Neural progenitor cell (in vitro differentiated cells): ENCODE measurements around the gene RASD2. TPM values are rescaled to one million over a fixed set of nuclear protein-coding genes. Genes with fewer than 3 reads are reported as not detected.
A peak's percentile ranks its signal among the peaks of the same experiment; 100 is the strongest.

Source experiments
- DNase-seq: peaks from one replicate; pipeline ENCODE4 v3.0.0-alpha.2; 2016; ENCODE audit warnings: low spot score
- H2AFZ ChIP-seq: fragments of 200-600 bp; sonication (generic); replicated peaks from 2 replicates; pipeline ENCODE4 v1.6.1; 2016; ENCODE audit warnings: antibody characterized with exemption
- H3F3A ChIP-seq: fragments of 200-600 bp; sonication (generic); 2 replicates; pipeline ENCODE4 v1.6.1; 2016; ENCODE audit warnings: antibody characterized with exemption, low read depth
- H3K27ac ChIP-seq: fragments of 200-600 bp; sonication (generic); 2 replicates; pipeline ENCODE4 v1.5.1; 2016; ENCODE audit warnings: mild to moderate bottlenecking
- H3K27me3 ChIP-seq: fragments of 200-600 bp; sonication (generic); 2 replicates; pipeline ENCODE4 v1.6.1; 2016; ENCODE audit warnings: mild to moderate bottlenecking, moderate library complexity
- H3K36me3 ChIP-seq: fragments of 200-600 bp; sonication (generic); 2 replicates; pipeline ENCODE4 v1.5.1; 2016
- H3K4me1 ChIP-seq: fragments of 200-600 bp; sonication (generic); 2 replicates; pipeline ENCODE4 v1.6.1; 2016; ENCODE audit warnings: mixed run types
- H3K4me2 ChIP-seq: fragments of 200-600 bp; sonication (generic); 2 replicates; pipeline ENCODE4 v1.6.1; 2016
- H3K4me3 ChIP-seq: fragments of 200-600 bp; sonication (generic); 2 replicates; pipeline ENCODE4 v1.5.1; 2016
- H3K79me2 ChIP-seq: fragments of 200-600 bp; sonication (generic); 2 replicates; pipeline ENCODE4 v1.6.1; 2016; ENCODE audit warnings: low read depth
- H3K9ac ChIP-seq: fragments of 200-600 bp; sonication (generic); 2 replicates; pipeline ENCODE4 v1.6.1; 2016
- H3K9me3 ChIP-seq: fragments of 200-600 bp; sonication (generic); 2 replicates; pipeline ENCODE4 v1.5.1; 2016; ENCODE audit warnings: low read depth
- H4K20me1 ChIP-seq: fragments of 200-600 bp; sonication (generic); 2 replicates; pipeline ENCODE4 v1.6.1; 2016; ENCODE audit warnings: low read depth
- H3K27ac Mint-ChIP-seq: 3 replicates; pipeline ENCODE4 v1.8.0; 2021; ENCODE audit warnings: mixed read lengths
- H3K27me3 Mint-ChIP-seq: 2 replicates; pipeline ENCODE4 v1.8.0; 2022; ENCODE audit warnings: low read depth, mild to moderate bottlenecking, inconsistent platforms, moderate library complexity, mixed read lengths; ENCODE audit not compliant: insufficient read depth
- H3K36me3 Mint-ChIP-seq: 3 replicates; pipeline ENCODE4 v1.8.0; 2021; ENCODE audit warnings: mixed read lengths
- H3K4me1 Mint-ChIP-seq: 3 replicates; pipeline ENCODE4 v1.8.0; 2021; ENCODE audit warnings: mixed read lengths
- H3K4me3 Mint-ChIP-seq: 3 replicates; pipeline ENCODE4 v1.8.0; 2021; ENCODE audit warnings: mild to moderate bottlenecking, moderate library complexity, mixed read lengths
- H3K9me3 Mint-ChIP-seq: 3 replicates; pipeline ENCODE4 v1.8.0; 2020; ENCODE audit warnings: mixed read lengths
- EZH2 ChIP-seq: fragments of 200-600 bp; sonication (generic); IDR thresholded peaks from 2 replicates; pipeline ENCODE4 v1.6.1; 2017; ENCODE audit warnings: antibody characterized with exemption, mild to moderate bottlenecking, moderate library complexity
- EZH2phosphoT487 ChIP-seq: fragments of 200-600 bp; sonication (generic); IDR thresholded peaks from 2 replicates; pipeline ENCODE4 v1.6.1; 2017; ENCODE audit warnings: antibody characterized with exemption
- total RNA-seq: library from RNA; depleted of rRNA; stranded (reverse); fragments of >200 nt; gene quantifications from 2 replicates; pipeline ENCODE4 v1.2.3, GENCODE V29; 2015; ENCODE audit warnings: low replicate concordance
- TF ChIP-seq, protein P1 (sequence below): fragments of 200-600 bp; sonication (generic); IDR thresholded peaks from 2 replicates; pipeline ENCODE4 v1.5.1; 2017; ENCODE audit warnings: antibody characterized with exemption, mild to moderate bottlenecking

Gene RASD2
- total RNA-seq, 1 donor from 2014 or later = 0.04 TPM

DNA sequence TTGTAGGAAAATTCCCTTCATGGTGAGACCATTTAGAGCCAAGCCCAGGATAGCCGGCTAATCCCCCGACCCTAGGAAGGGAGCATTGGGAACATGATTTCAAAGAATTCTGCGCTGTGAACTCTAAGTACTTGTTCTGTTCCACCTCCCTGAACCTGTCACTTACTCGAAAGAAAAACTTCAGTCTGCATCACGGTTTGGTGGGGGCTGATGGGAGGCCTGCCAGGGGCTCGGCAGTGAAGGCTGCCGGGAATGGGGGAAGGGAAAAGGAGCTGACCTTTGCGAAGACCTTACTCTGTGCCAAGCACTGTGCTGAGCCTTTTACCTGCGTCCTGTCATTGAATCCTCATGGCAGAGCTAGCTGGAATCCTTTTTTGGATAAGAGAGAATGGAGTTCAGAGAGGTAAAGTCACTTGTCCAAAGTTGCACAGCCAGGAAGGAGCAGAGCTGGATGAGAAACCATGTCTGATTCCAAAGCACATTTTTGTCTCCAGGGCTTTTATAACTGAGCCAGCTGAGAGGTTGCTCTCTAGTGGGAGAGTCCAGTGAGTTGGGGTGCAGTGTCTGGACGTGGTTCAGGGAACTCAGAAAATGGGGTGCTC, 15.4 kb downstream of the RASD2 start:
- peak overlapping the region; percentile 27 for H3K4me3 Mint-ChIP-seq
- H3F3A ChIP-seq = no peaks in the 10 kb centered on the region
- peak overlapping the region; percentile 60 for H3K27ac Mint-ChIP-seq
- no peaks in the 10 kb centered on the region for H3K9me3 ChIP-seq
- no peaks in the 10 kb centered on the region for H4K20me1 ChIP-seq
- H3K36me3 Mint-ChIP-seq = no peaks in the 10 kb centered on the region
- peaks cover 37% of the 10 kb centered on the region for H3K4me1 Mint-ChIP-seq
- no peaks in the 10 kb centered on the region for H3K79me2 ChIP-seq
- no peak for DNase-seq
- peaks cover 1% of the 10 kb centered on the region for H3K9me3 Mint-ChIP-seq
- peak overlapping the region; percentile 3 for H3K4me2 ChIP-seq
- no peaks in the 10 kb centered on the region for H3K36me3 ChIP-seq
- peaks cover 8% of the 10 kb centered on the region for H3K4me1 ChIP-seq
- H3K27ac ChIP-seq = no peak overlapping the region
- peaks cover 12% of the 10 kb centered on the region for H3K27me3 Mint-ChIP-seq
- H3K9ac ChIP-seq = no peak overlapping the region
- no peaks in the 10 kb centered on the region for H3K27me3 ChIP-seq
- H3K4me3 ChIP-seq = no peak overlapping the region
- TF ChIP-seq EZH2 (no peak), EZH2phosphoT487 (no peak)
- TF ChIP-seq, protein P1, sequence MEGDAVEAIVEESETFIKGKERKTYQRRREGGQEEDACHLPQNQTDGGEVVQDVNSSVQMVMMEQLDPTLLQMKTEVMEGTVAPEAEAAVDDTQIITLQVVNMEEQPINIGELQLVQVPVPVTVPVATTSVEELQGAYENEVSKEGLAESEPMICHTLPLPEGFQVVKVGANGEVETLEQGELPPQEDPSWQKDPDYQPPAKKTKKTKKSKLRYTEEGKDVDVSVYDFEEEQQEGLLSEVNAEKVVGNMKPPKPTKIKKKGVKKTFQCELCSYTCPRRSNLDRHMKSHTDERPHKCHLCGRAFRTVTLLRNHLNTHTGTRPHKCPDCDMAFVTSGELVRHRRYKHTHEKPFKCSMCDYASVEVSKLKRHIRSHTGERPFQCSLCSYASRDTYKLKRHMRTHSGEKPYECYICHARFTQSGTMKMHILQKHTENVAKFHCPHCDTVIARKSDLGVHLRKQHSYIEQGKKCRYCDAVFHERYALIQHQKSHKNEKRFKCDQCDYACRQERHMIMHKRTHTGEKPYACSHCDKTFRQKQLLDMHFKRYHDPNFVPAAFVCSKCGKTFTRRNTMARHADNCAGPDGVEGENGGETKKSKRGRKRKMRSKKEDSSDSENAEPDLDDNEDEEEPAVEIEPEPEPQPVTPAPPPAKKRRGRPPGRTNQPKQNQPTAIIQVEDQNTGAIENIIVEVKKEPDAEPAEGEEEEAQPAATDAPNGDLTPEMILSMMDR = no peak
- no peak overlapping the region for H2AFZ ChIP-seq

DNA sequence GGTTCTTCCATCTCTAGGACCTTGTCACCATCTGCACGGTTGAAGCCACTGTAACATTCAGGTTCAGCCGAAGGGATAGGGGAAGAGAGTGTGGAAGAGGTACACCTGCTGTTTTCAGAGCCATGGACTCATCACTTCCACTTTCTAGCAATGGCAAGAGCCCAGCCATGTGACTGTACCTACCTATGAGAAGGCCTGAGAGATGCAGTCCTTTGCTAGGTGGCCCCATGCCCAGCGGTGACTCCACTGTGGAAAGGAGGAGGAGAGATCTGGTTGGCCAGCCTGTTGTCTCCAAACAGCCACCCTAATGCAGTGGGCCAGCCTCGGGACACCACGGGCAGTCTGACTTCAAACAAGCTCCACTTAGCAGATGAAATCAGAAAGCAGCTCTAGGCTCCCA, 16.0 kb downstream of the RASD2 start:
- H3K9ac ChIP-seq = no peak overlapping the region
- no peaks in the 10 kb centered on the region for H4K20me1 ChIP-seq
- Mint-ChIP-seq H3K36me3 (no peaks in the 10 kb centered on the region), H3K4me3 (no peak overlapping the region), H3K9me3 (peaks cover 1% of the 10 kb centered on the region), H3K4me1 (peaks cover 41% of the 10 kb centered on the region), H3K27ac (peak overlapping the region; percentile 60), H3K27me3 (peaks cover 18% of the 10 kb centered on the region)
- DNase-seq = no peak
- H3K4me1 ChIP-seq = peaks cover 8% of the 10 kb centered on the region
- H3K79me2 ChIP-seq = no peaks in the 10 kb centered on the region
- H3F3A ChIP-seq = no peaks in the 10 kb centered on the region
- H3K27me3 ChIP-seq = no peaks in the 10 kb centered on the region
- no peak overlapping the region for H3K27ac ChIP-seq
- H3K9me3 ChIP-seq = no peaks in the 10 kb centered on the region
- TF ChIP-seq EZH2phosphoT487 = no peak
- no peak overlapping the region for H3K4me3 ChIP-seq
- no peak overlapping the region for H3K4me2 ChIP-seq
- H2AFZ ChIP-seq = no peak overlapping the region
- no peaks in the 10 kb centered on the region for H3K36me3 ChIP-seq

DNA sequence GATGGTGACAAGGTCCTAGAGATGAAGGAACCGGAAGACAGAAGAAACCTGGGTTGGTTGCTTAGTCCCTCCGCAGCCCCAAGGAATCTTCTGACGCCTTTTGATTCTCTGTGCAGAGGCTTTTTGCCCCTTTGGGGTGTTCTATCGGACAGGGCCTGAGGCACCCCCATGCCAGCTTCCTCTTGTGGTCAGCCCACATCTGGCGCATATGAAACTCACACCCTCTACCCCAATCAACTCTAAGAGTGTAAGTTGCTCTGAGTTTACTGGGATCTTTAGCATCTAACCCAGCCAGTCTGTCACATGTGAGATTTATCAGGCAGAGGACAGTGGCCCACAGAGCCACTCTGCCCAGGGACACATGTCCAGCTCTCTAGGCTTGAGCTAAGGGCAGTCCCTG, 17.4 kb downstream of the RASD2 start:
- Mint-ChIP-seq H3K9me3 (peaks cover 1% of the 10 kb centered on the region), H3K27me3 (peaks cover 18% of the 10 kb centered on the region), H3K4me1 (peaks cover 41% of the 10 kb centered on the region), H3K27ac (no peak overlapping the region), H3K4me3 (no peak overlapping the region), H3K36me3 (no peaks in the 10 kb centered on the region)
- no peak for DNase-seq
- Histone ChIP-seq H3K4me1 (peaks cover 8% of the 10 kb centered on the region), H3F3A (no peaks in the 10 kb centered on the region), H3K9ac (no peak overlapping the region), H3K79me2 (no peaks in the 10 kb centered on the region), H3K27me3 (no peaks in the 10 kb centered on the region), H3K27ac (no peak overlapping the region), H3K9me3 (no peaks in the 10 kb centered on the region), H3K36me3 (no peaks in the 10 kb centered on the region), H3K4me3 (no peak overlapping the region), H3K4me2 (no peak overlapping the region), H2AFZ (no peak overlapping the region), H4K20me1 (no peaks in the 10 kb centered on the region)
- TF ChIP-seq, protein P1 = no peak

GRCh38 chr22:35558719-35559118, 18.1 kb downstream of the RASD2 start:
- no peaks in the 10 kb centered on the region for H3K36me3 ChIP-seq
- peaks cover 48% of the 10 kb centered on the region for H3K4me1 Mint-ChIP-seq
- no peak for DNase-seq
- no peak overlapping the region for H3K4me2 ChIP-seq
- peaks cover 21% of the 10 kb centered on the region for H3K27me3 Mint-ChIP-seq
- TF ChIP-seq, protein P1 = no peak
- TF ChIP-seq EZH2 (no peak), EZH2phosphoT487 (no peak)
- no peaks in the 10 kb centered on the region for H4K20me1 ChIP-seq
- H3K27me3 ChIP-seq = no peaks in the 10 kb centered on the region
- no peak overlapping the region for H3K27ac Mint-ChIP-seq
- H3K36me3 Mint-ChIP-seq = no peaks in the 10 kb centered on the region
- peaks cover 14% of the 10 kb centered on the region for H3K4me1 ChIP-seq
- no peak overlapping the region for H2AFZ ChIP-seq
- peaks cover 1% of the 10 kb centered on the region for H3K9me3 Mint-ChIP-seq
- no peak overlapping the region for H3K27ac ChIP-seq
- H3F3A ChIP-seq = no peaks in the 10 kb centered on the region
- H3K9ac ChIP-seq = no peak overlapping the region
- H3K4me3 Mint-ChIP-seq = no peak overlapping the region
- no peaks in the 10 kb centered on the region for H3K79me2 ChIP-seq
- no peaks in the 10 kb centered on the region for H3K9me3 ChIP-seq
- H3K4me3 ChIP-seq = no peak overlapping the region
